OCI-LY3 (cell line): ENCODE data around the gene ADRA1B.
"Not testable (repeated sequence)": the region's sequence is repeated elsewhere in the genome, so short reads cannot be mapped to it uniquely, and the experiment has no call there.

ENCODE experiments used
- H2AFZ ChIP-seq: fragments of 200-600, 300-600 bp; shearing (Covaris generic); 2 replicates; pipeline ENCODE4 v1.6.0; 2014; ENCODE audit warnings: antibody characterized with exemption, low read depth, low read length
- H3K27ac ChIP-seq: fragments of 200-600, 300-600 bp; sonication (generic); 2 replicates; pipeline ENCODE4 v1.5.1; 2014; ENCODE audit warnings: mild to moderate bottlenecking, low read length, moderate library complexity, mixed read lengths
- H3K27me3 ChIP-seq: fragments of 200-600, 300-600 bp; sonication (generic); 2 replicates; pipeline ENCODE4 v1.6.1; 2014; ENCODE audit warnings: low read depth, low read length, mixed read lengths
- H3K36me3 ChIP-seq: fragments of 200-600, 300-600 bp; sonication (generic); replicated peaks from 2 replicates; pipeline ENCODE3; 2014; ENCODE audit warnings: low read depth, low read length, mixed read lengths
- H3K4me1 ChIP-seq: fragments of 300-600, 200-600 bp; sonication (generic); 2 replicates; pipeline ENCODE4 v1.6.1; 2014; ENCODE audit warnings: low read length, mixed read lengths
- H3K4me2 ChIP-seq: fragments of 200-600, 300-600 bp; sonication (generic); 2 replicates; pipeline ENCODE4 v1.6.1; 2014; ENCODE audit warnings: low read length, mixed read lengths
- H3K4me3 ChIP-seq: fragments of 300-600, 200-600 bp; sonication (generic); 2 replicates; pipeline ENCODE4 v1.5.1; 2014; ENCODE audit warnings: antibody characterized with exemption, mild to moderate bottlenecking, low read length, moderate library complexity
- H3K79me2 ChIP-seq: fragments of 300-600, 200-600 bp; shearing (Covaris generic); 2 replicates; pipeline ENCODE4 v1.6.1; 2014; ENCODE audit warnings: mild to moderate bottlenecking, low read length, mixed read lengths
- H3K9ac ChIP-seq: fragments of 300-600, 200-600 bp; shearing (Covaris generic); 2 replicates; pipeline ENCODE4 v1.6.0; 2014; ENCODE audit warnings: mild to moderate bottlenecking, low read length, moderate library complexity
- H3K9me3 ChIP-seq: fragments of 200-600, 300-600 bp; shearing (Covaris generic); 2 replicates; pipeline ENCODE4 v1.6.1; 2014; ENCODE audit warnings: low read length, mixed read lengths; ENCODE audit not compliant: insufficient read depth
- H4K20me1 ChIP-seq: fragments of 200-600, 300-600 bp; sonication (generic); 2 replicates; pipeline ENCODE4 v1.6.1; 2016; ENCODE audit warnings: low read length, mixed read lengths; ENCODE audit not compliant: insufficient read depth
- CTCF ChIP-seq: fragments of 200-600, 300-600 bp; sonication (generic); IDR thresholded peaks from 2 replicates; pipeline ENCODE4 v1.5.1; 2014; ENCODE audit warnings: antibody characterized with exemption, low read length, low read depth
- EZH2phosphoT487 ChIP-seq: fragments of 200-600 bp; shearing (Covaris generic); IDR thresholded peaks from 2 replicates; pipeline ENCODE4 v1.6.1; 2018; ENCODE audit warnings: antibody characterized with exemption, mixed run types, low read depth

Gene ADRA1B

DNA sequence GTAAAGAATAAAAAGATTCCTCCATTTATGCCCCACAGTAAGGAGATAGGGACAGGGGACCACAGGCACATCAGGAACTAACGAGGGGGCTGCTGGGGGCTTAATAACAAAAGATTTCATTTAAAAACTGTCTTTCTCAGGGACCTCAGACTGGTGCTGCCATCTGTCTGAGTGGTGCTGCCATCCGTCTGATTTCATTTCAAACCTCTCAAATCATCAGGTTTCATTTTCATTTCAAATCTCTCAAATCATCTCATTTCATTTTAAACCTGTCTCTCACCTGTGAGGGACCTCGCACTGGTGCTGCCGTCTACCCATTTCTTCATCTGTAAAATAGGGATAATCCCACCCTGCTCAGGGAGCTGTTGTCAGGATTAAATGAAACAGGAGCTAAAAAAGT lies 45.9 kb downstream of the ADRA1B start:
- Histone ChIP-seq H4K20me1 (no peaks in the 10 kb centered on the region), H3K36me3 (no peaks in the 10 kb centered on the region), H3K4me1 (peaks cover 5% of the 10 kb centered on the region; the same call in 1 of the 2 replicates), H2AFZ (no peak overlapping the region), H3K9me3 (no peaks in the 10 kb centered on the region), H3K4me3 (no peak overlapping the region), H3K79me2 (no peaks in the 10 kb centered on the region), H3K4me2 (no peak overlapping the region), H3K9ac (no peak overlapping the region), H3K27ac (no peak overlapping the region), H3K27me3 (no peaks in the 10 kb centered on the region)
- TF ChIP-seq EZH2phosphoT487 (no peak), CTCF (no peak)

DNA sequence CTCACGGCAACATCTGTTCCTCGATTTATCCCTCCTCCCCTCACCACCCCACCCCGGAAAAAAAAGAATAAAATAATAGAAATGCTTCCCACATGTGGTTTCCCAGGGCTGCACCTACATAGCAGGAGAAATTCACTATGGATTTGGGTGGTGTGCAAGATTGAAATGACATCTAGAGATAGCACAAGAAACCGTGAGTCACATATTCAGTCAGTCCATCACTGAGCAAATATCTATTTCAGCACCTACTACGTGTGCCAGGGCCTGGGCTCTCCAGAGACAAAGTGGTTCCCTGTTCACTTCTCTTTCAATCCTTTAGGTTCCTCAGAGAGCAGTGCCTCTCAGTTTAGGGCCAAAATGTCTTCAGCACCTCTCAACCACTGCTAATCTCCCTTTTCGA lies 47.7 kb downstream of the ADRA1B start:
- Histone ChIP-seq H3K9me3 (no peaks in the 10 kb centered on the region), H3K27me3 (no peaks in the 10 kb centered on the region), H4K20me1 (no peaks in the 10 kb centered on the region)

GRCh38 chr5:159965031-159965837 lies 49.0 kb downstream of the ADRA1B start:
- H3K4me3 ChIP-seq, result no peak overlapping the region
- H4K20me1 ChIP-seq, result no peaks in the 10 kb centered on the region
- H3K79me2 ChIP-seq, result no peaks in the 10 kb centered on the region
- no peaks in the 10 kb centered on the region for H3K27me3 ChIP-seq
- no peaks in the 10 kb centered on the region for H3K9me3 ChIP-seq
- H3K4me2 ChIP-seq, result peak overlapping the region; percentile 49
- H3K4me1 ChIP-seq, result peaks cover 5% of the 10 kb centered on the region; the same call in 1 of the 2 replicates
- H3K9ac ChIP-seq, result no peak overlapping the region
- H3K27ac ChIP-seq, result no peak overlapping the region
- TF ChIP-seq EZH2phosphoT487 (no peak), CTCF (peak; percentile 57)
- H2AFZ ChIP-seq, result no peak overlapping the region
- H3K36me3 ChIP-seq, result no peaks in the 10 kb centered on the region

More for the DNA sequence above, 47.7 kb downstream of the ADRA1B start:
- Histone ChIP-seq H3K4me1 (peaks cover 5% of the 10 kb centered on the region; the same call in 1 of the 2 replicates), H3K79me2 (no peaks in the 10 kb centered on the region), H3K4me2 (no peak overlapping the region), H2AFZ (no peak overlapping the region), H3K4me3 (no peak overlapping the region), H3K27ac (no peak overlapping the region), H3K9ac (no peak overlapping the region), H3K36me3 (no peaks in the 10 kb centered on the region)
- no peak for TF ChIP-seq EZH2phosphoT487
- TF ChIP-seq CTCF, result no peak

- not testable (repeated sequence) for H3K9me3 ChIP-seq, H3K4me3 ChIP-seq, H2AFZ ChIP-seq, H3K27ac ChIP-seq, H3K9ac ChIP-seq, H3K36me3 ChIP-seq, H4K20me1 ChIP-seq, H3K4me1 ChIP-seq, H3K4me2 ChIP-seq, H3K27me3 ChIP-seq, H3K79me2 ChIP-seq
These were observed 49.5 kb downstream of the ADRA1B start for GRCh38 chr5:159965838-159966128.
